HepG2 (cell line): ENCODE results near the gene HSPA1L. TPM values are rescaled to one million over a fixed set of nuclear protein-coding genes. Genes with fewer than 3 reads are reported as not detected.

Experiments
- BCL6 ChIP-seq: IDR thresholded peaks from 2 replicates; pipeline ENCODE4 v1.6.1; 2016; ENCODE audit warnings: missing genetic modification reagents, missing compliant biosample characterization
- EEA1 ChIP-seq: sonication (generic); formaldehyde crosslinking; IDR thresholded peaks from 2 replicates; pipeline ENCODE4 v1.5.1; 2020; ENCODE audit warnings: mild to moderate bottlenecking, missing genetic modification reagents, borderline replicate concordance
- EZH2 ChIP-seq: conservative IDR thresholded peaks from 2 replicates; pipeline ENCODE4 v1.6.1; 2012; ENCODE audit warnings: mild to moderate bottlenecking, low read depth, low read length, moderate library complexity
- HNRNPUL1 ChIP-seq: fragments of 200-400 bp; formaldehyde crosslinking; IDR thresholded peaks from 2 replicates; pipeline ENCODE4 v1.6.1; 2017; ENCODE audit warnings: low read depth, mild to moderate bottlenecking, low read length, moderate library complexity
- PHF8 ChIP-seq: sonication (generic); formaldehyde crosslinking; IDR thresholded peaks from 2 replicates; pipeline ENCODE4 v1.5.0; 2020; ENCODE audit warnings: missing genetic modification reagents
- PITX1 ChIP-seq: sonication (generic); formaldehyde crosslinking; IDR thresholded peaks from 2 replicates; pipeline ENCODE4 v1.5.1; 2020; ENCODE audit warnings: mild to moderate bottlenecking, missing genetic modification reagents
- SIX1 ChIP-seq: sonication (generic); formaldehyde crosslinking; IDR thresholded peaks from 2 replicates; pipeline ENCODE4 v1.4.0; 2020; ENCODE audit warnings: missing genetic modification reagents, borderline replicate concordance
- STAG1 ChIP-seq: sonication (generic); formaldehyde crosslinking; IDR thresholded peaks from 2 replicates; pipeline ENCODE4 v1.4.0; 2020; ENCODE audit warnings: missing genetic modification reagents
- ZNF34 ChIP-seq: sonication (generic); formaldehyde crosslinking; IDR thresholded peaks from 2 replicates; pipeline ENCODE4 v1.4.0; 2020; ENCODE audit warnings: mild to moderate bottlenecking, missing genetic modification reagents, borderline replicate concordance
- ZNF383 ChIP-seq: sonication (generic); formaldehyde crosslinking; IDR thresholded peaks from 2 replicates; pipeline ENCODE4 v1.4.0; 2020; ENCODE audit warnings: missing genetic modification reagents, mild to moderate bottlenecking, borderline replicate concordance
- ZNF556 ChIP-seq: sonication (generic); formaldehyde crosslinking; IDR thresholded peaks from 2 replicates; pipeline ENCODE4 v1.4.0; 2020; ENCODE audit warnings: mild to moderate bottlenecking, missing genetic modification reagents, borderline replicate concordance
- ZNF572 ChIP-seq: sonication (generic); formaldehyde crosslinking; IDR thresholded peaks from 2 replicates; pipeline ENCODE4 v1.5.1; 2020; ENCODE audit warnings: mild to moderate bottlenecking, missing genetic modification reagents
- ZNF607 ChIP-seq: sonication (generic); formaldehyde crosslinking; IDR thresholded peaks from 2 replicates; pipeline ENCODE4 v1.5.1; 2020; ENCODE audit warnings: missing genetic modification reagents, mild to moderate bottlenecking, borderline replicate concordance
- ZNF747 ChIP-seq: sonication (generic); formaldehyde crosslinking; IDR thresholded peaks from 2 replicates; pipeline ENCODE4 v1.8.1; 2023; ENCODE audit warnings: missing genetic modification reagents, mild to moderate bottlenecking, borderline replicate concordance
- ZSCAN22 ChIP-seq: sonication (generic); formaldehyde crosslinking; IDR thresholded peaks from 2 replicates; pipeline ENCODE4 v1.4.0; 2020; ENCODE audit warnings: mild to moderate bottlenecking, missing genetic modification reagents
- polyA plus RNA-seq, 8 experiments: library from polyadenylated mRNA; depleted of rRNA in 3 of 8; stranded (reverse) in 7 of 8; unstranded in 1 of 8; fragments of >200 nt; fragmentation: Illumina TruSeq in 4 of 8; extraction: Trizol in 4 of 8; gene quantifications; 2 replicates each; pipeline versions ENCODE4 v1.2.1 to v1.2.3, GENCODE V29; 2011 to 2016; ENCODE audit warnings: low read depth in 4 of 8, missing spikeins in 1 of 8, mixed read lengths in 1 of 8; ENCODE audit not compliant: insufficient read depth in 1 of 8
- total RNA-seq, 5 experiments: library from RNA; depleted of rRNA; stranded (reverse); fragments of >200 nt; fragmentation: Illumina TruSeq; extraction: Trizol; gene quantifications; 2 replicates each; pipeline ENCODE4 v1.2.3, GENCODE V29; 2016; ENCODE audit warnings: low read depth in 1 of 5
- TF ChIP-seq, protein P1 (sequence below): sonication (generic); formaldehyde crosslinking; IDR thresholded peaks from 2 replicates; pipeline ENCODE4 v1.5.0; 2020; ENCODE audit warnings: missing genetic modification reagents
- TF ChIP-seq, protein P2 (sequence below): sonication (generic); formaldehyde crosslinking; IDR thresholded peaks from 2 replicates; pipeline ENCODE4 v1.5.0; 2020; ENCODE audit warnings: missing genetic modification reagents, mild to moderate bottlenecking, borderline replicate concordance
- TF ChIP-seq, protein P3 (sequence below): sonication (generic); formaldehyde crosslinking; IDR thresholded peaks from 2 replicates; pipeline ENCODE4 v1.4.0; 2020; ENCODE audit warnings: missing genetic modification reagents; ENCODE audit errors: not compliant biosample characterization
- TF ChIP-seq, protein P4 (sequence below): sonication (generic); formaldehyde crosslinking; IDR thresholded peaks from 2 replicates; pipeline ENCODE4 v1.4.0; 2020; ENCODE audit warnings: missing genetic modification reagents
- TF ChIP-seq, protein P5 (sequence below): sonication (generic); formaldehyde crosslinking; IDR thresholded peaks from 2 replicates; pipeline ENCODE4 v1.5.0; 2020; ENCODE audit warnings: missing genetic modification reagents
- TF ChIP-seq, protein P6 (sequence below): sonication (generic); formaldehyde crosslinking; conservative IDR thresholded peaks from 2 replicates; pipeline ENCODE4 v1.4.0; 2020; ENCODE audit warnings: missing genetic modification reagents

The HSPA1L gene
- total and polyA plus RNA-seq, 2 of the 13 experiments (the other 11 are each of a cell fraction or from before 2014, with no cell fraction given), result 0.55 to 1.0 TPM

DNA sequence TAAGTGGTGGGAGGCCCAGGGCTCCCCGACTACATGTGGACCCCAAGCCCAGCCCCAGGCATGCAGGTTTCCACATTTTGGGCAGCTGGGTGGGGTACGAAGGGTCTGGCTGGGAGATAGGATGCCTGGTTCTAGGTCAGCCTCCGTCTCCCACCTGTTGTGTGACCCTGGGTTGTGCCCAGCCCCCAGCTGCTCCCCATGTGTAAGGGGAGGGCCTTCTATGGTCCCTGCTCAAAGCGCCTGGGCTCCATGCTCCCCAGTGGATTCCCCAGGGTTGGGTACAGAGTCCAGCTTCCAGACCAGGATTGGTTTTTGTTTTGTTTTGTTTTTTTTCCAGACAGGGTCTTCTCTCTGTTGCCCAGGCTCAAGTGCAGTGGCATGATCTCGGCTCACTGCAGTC is 36.9 kb downstream of the HSPA1L start (continued):
- TF ChIP-seq, protein P1, sequence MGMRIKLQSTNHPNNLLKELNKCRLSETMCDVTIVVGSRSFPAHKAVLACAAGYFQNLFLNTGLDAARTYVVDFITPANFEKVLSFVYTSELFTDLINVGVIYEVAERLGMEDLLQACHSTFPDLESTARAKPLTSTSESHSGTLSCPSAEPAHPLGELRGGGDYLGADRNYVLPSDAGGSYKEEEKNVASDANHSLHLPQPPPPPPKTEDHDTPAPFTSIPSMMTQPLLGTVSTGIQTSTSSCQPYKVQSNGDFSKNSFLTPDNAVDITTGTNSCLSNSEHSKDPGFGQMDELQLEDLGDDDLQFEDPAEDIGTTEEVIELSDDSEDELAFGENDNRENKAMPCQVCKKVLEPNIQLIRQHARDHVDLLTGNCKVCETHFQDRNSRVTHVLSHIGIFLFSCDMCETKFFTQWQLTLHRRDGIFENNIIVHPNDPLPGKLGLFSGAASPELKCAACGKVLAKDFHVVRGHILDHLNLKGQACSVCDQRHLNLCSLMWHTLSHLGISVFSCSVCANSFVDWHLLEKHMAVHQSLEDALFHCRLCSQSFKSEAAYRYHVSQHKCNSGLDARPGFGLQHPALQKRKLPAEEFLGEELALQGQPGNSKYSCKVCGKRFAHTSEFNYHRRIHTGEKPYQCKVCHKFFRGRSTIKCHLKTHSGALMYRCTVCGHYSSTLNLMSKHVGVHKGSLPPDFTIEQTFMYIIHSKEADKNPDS, result no peak
- no peak; the same call in 1 of the 2 replicates for TF ChIP-seq PITX1
- TF ChIP-seq, protein P2, sequence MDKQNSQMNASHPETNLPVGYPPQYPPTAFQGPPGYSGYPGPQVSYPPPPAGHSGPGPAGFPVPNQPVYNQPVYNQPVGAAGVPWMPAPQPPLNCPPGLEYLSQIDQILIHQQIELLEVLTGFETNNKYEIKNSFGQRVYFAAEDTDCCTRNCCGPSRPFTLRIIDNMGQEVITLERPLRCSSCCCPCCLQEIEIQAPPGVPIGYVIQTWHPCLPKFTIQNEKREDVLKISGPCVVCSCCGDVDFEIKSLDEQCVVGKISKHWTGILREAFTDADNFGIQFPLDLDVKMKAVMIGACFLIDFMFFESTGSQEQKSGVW (CRISPR knock-in tag), result no peak
- TF ChIP-seq BCL6 (CRISPR knock-in tag), result no peak
- TF ChIP-seq PHF8 (CRISPR knock-in tag), result no peak
- no peak for TF ChIP-seq ZNF572
- TF ChIP-seq ZNF556 (CRISPR knock-in tag), result peak; percentile 46; the same call in 1 of the 2 replicates
- TF ChIP-seq, protein P3, sequence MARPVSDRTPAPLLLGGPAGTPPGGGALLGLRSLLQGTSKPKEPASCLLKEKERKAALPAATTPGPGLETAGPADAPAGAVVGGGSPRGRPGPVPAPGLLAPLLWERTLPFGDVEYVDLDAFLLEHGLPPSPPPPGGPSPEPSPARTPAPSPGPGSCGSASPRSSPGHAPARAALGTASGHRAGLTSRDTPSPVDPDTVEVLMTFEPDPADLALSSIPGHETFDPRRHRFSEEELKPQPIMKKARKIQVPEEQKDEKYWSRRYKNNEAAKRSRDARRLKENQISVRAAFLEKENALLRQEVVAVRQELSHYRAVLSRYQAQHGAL (CRISPR knock-in tag), result peak; percentile 38
- TF ChIP-seq, protein P4, sequence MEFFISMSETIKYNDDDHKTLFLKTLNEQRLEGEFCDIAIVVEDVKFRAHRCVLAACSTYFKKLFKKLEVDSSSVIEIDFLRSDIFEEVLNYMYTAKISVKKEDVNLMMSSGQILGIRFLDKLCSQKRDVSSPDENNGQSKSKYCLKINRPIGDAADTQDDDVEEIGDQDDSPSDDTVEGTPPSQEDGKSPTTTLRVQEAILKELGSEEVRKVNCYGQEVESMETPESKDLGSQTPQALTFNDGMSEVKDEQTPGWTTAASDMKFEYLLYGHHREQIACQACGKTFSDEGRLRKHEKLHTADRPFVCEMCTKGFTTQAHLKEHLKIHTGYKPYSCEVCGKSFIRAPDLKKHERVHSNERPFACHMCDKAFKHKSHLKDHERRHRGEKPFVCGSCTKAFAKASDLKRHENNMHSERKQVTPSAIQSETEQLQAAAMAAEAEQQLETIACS (CRISPR knock-in tag), result no peak
- no peak for TF ChIP-seq EZH2
- TF ChIP-seq HNRNPUL1, result no peak
- TF ChIP-seq, protein P5, sequence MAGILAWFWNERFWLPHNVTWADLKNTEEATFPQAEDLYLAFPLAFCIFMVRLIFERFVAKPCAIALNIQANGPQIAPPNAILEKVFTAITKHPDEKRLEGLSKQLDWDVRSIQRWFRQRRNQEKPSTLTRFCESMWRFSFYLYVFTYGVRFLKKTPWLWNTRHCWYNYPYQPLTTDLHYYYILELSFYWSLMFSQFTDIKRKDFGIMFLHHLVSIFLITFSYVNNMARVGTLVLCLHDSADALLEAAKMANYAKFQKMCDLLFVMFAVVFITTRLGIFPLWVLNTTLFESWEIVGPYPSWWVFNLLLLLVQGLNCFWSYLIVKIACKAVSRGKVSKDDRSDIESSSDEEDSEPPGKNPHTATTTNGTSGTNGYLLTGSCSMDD (CRISPR knock-in tag), result no peak
- no peak for TF ChIP-seq ZNF383 (CRISPR knock-in tag)
- TF ChIP-seq ZSCAN22 (CRISPR knock-in tag), result no peak
- TF ChIP-seq STAG1, result no peak
- no peak for TF ChIP-seq ZNF607 (CRISPR knock-in tag)
- TF ChIP-seq, protein P6, sequence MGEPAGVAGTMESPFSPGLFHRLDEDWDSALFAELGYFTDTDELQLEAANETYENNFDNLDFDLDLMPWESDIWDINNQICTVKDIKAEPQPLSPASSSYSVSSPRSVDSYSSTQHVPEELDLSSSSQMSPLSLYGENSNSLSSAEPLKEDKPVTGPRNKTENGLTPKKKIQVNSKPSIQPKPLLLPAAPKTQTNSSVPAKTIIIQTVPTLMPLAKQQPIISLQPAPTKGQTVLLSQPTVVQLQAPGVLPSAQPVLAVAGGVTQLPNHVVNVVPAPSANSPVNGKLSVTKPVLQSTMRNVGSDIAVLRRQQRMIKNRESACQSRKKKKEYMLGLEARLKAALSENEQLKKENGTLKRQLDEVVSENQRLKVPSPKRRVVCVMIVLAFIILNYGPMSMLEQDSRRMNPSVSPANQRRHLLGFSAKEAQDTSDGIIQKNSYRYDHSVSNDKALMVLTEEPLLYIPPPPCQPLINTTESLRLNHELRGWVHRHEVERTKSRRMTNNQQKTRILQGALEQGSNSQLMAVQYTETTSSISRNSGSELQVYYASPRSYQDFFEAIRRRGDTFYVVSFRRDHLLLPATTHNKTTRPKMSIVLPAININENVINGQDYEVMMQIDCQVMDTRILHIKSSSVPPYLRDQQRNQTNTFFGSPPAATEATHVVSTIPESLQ (CRISPR knock-in tag), result no peak
- no peak for TF ChIP-seq SIX1 (CRISPR knock-in tag)
- TF ChIP-seq ZNF34, result no peak
- no peak for TF ChIP-seq ZNF747
- TF ChIP-seq EEA1 (CRISPR knock-in tag), result 0 out of 2 replicates have a peak, but pooled peaks have one; percentile 41
